Tibial artery (tissue), 4 donors: ENCODE data around the gene GTF2IRD1.
"Not testable (repeated sequence)": the region's sequence is repeated elsewhere in the genome, so short reads cannot be mapped to it uniquely, and the experiment has no call there.

Experiments
- DNase-seq, 2 donors: peaks; one replicate each; pipeline ENCODE4 v3.0.0-alpha.2; 2019
- H3K27ac ChIP-seq, 2 donors: fragments of 200-600 bp; sonication (generic) in 1 of 2; 1 replicate in 1 of 2; 2 replicates in 1 of 2; pipeline ENCODE4 v1.5.1; 2018 to 2019; ENCODE audit warnings: mild to moderate bottlenecking in 1 of 2
- H3K27me3 ChIP-seq, 2 donors: fragments of 200-600 bp; sonication (generic) in 1 of 2; one replicate each; pipeline versions ENCODE4 v1.5.1 to v1.6.0; 2016 to 2019
- H3K36me3 ChIP-seq, 3 donors: fragments of 200-600 bp; sonication (generic) in 2 of 3; one replicate each; pipeline ENCODE4 v1.5.1; 2016 to 2019; ENCODE audit warnings: mild to moderate bottlenecking in 2 of 3
- H3K4me1 ChIP-seq, 4 donors: fragments of 200-600 bp; sonication (generic) in 2 of 4; 1 replicate in 3 of 4; 2 replicates in 1 of 4; pipeline ENCODE4 v1.5.1; 2016 to 2019
- H3K4me3 ChIP-seq, 2 donors: fragments of 200-600 bp; sonication (generic) in 1 of 2; 1 replicate in 1 of 2; 2 replicates in 1 of 2; pipeline ENCODE4 v1.5.1; 2018 to 2019; ENCODE audit warnings: mild to moderate bottlenecking in 2 of 2
- H3K9me3 ChIP-seq, 3 donors: fragments of 200-600 bp; sonication (generic) in 1 of 3; one replicate each; pipeline ENCODE4 v1.5.1; 2016 to 2019
- intact Hi-C: fragments of 100-400 bp; cut with DNase I; formaldehyde crosslinking; loops from one replicate; pipeline ENCODE4 v1.15.0; 2023; ENCODE audit warnings: low total_unique reads
- TF ChIP-seq, protein P1 (sequence below), 2 experiments: fragments of 200-600 bp in 1 of 2; fragments of 450-650 bp in 1 of 2; IDR thresholded peaks; one replicate each; pipeline ENCODE4 v1.5.1; 2017 to 2019; ENCODE audit warnings: antibody characterized with exemption in 2 of 2, mild to moderate bottlenecking in 1 of 2, moderate library complexity in 1 of 2

GTF2IRD1 gene

DNA sequence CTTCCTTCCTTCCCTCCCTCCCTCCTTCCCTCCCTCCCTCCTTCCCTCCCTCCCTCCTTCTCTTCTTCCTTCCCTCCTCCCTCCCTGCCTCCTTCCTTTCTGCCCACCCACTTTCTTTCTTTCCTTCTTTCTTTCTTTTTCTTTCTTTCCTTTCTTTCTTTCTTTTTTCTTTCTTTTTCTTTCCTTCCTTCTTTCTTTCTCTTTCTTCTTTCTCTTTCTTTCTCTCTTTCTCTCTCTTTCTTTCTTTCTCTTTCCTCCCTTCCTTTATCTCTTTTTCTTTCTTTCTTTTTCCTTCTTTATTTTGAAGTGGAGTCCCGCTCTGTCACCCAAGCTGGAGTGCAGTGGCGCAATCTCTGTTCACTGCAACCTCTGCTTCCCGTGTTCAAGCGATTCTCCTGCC lies 33.7 kb upstream of the GTF2IRD1 start:
- intact Hi-C loops, result no loop called here
- Histone ChIP-seq H3K36me3 (no peaks in the 10 kb centered on the region), H3K9me3 (no peaks in the 10 kb centered on the region), H3K27ac (no peak overlapping the region), H3K4me3 (no peak overlapping the region), H3K4me1 (peaks cover 0 to 7% (median 3%) of the 10 kb centered on the region in 4 donors), H3K27me3 (no peaks in the 10 kb centered on the region)
- no peak for DNase-seq
- TF ChIP-seq, protein P1, sequence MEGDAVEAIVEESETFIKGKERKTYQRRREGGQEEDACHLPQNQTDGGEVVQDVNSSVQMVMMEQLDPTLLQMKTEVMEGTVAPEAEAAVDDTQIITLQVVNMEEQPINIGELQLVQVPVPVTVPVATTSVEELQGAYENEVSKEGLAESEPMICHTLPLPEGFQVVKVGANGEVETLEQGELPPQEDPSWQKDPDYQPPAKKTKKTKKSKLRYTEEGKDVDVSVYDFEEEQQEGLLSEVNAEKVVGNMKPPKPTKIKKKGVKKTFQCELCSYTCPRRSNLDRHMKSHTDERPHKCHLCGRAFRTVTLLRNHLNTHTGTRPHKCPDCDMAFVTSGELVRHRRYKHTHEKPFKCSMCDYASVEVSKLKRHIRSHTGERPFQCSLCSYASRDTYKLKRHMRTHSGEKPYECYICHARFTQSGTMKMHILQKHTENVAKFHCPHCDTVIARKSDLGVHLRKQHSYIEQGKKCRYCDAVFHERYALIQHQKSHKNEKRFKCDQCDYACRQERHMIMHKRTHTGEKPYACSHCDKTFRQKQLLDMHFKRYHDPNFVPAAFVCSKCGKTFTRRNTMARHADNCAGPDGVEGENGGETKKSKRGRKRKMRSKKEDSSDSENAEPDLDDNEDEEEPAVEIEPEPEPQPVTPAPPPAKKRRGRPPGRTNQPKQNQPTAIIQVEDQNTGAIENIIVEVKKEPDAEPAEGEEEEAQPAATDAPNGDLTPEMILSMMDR (IDR thresholded peaks at IDR 0.05), result no peak

DNA sequence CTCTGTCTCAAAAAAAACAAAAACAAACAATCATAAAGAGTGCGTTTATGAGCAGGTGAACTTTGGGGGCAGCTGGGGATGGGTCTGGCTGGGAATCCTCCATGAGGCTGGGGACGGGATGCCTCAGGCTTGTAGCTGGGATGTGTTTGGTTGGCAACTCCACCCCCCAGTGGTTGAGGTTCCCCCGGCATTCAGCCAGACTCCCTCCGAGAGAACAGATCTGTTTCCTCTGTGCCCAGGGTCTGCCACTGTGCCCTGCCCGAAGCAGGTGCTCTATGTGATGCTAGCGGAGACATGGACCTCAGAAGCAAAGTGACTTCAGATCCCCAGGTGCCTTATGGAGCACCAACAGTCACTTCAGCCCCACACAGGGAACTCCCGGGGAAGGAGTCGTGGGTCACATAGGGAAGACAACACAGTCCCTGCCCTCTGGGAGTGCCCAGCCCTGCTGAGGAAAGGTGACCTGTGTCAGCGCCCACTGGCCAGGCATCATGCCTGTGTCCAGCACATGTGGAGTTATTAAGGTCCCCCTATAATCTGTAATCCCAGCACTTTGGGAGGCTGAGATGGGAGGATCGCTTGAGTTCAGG lies 29.3 kb upstream of the GTF2IRD1 start:
- DNase-seq, result no peak
- intact Hi-C loops, result no loop called here

DNA sequence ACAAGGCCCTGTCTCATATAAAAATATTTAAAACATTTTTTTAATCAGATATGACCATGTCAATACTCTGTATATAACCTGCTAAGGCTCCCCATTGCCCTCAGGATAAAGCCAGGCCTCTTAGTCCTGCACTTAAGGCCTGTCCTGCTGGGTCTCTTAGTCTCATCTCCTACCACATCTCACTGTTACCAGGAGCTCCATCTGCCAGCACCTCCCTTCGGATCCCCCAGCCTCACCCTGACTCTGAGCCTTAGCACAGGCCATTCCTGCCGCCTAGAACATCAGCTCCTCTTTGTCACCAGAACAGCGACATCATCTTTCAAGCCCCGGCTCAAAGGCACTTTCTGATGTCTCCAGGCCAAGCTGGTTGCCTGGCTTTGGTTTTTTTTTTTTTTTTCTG lies 25.7 kb upstream of the GTF2IRD1 start:
- Histone ChIP-seq H3K4me3 (no peak overlapping the region), H3K9me3 (no peaks in the 10 kb centered on the region), H3K27ac (no peak overlapping the region), H3K4me1 (peaks cover 0 to 22% (median 2%) of the 10 kb centered on the region in 4 donors), H3K36me3 (no peaks in the 10 kb centered on the region), H3K27me3 (no peaks in the 10 kb centered on the region)
- no peak for DNase-seq
- intact Hi-C loops, result no loop called here
- TF ChIP-seq, protein P1 (IDR thresholded peaks at IDR 0.05), result no peak

More for the DNA sequence above, 29.3 kb upstream of the GTF2IRD1 start:
- TF ChIP-seq, protein P1 (IDR thresholded peaks at IDR 0.05), result no peak
- Histone ChIP-seq H3K4me3 (no peak overlapping the region), H3K9me3 (no peaks in the 10 kb centered on the region), H3K4me1 (peaks cover 0 to 4% (median 0%) of the 10 kb centered on the region in 4 donors), H3K36me3 (no peaks in the 10 kb centered on the region), H3K27me3 (no peaks in the 10 kb centered on the region), H3K27ac (no peak overlapping the region)

DNA sequence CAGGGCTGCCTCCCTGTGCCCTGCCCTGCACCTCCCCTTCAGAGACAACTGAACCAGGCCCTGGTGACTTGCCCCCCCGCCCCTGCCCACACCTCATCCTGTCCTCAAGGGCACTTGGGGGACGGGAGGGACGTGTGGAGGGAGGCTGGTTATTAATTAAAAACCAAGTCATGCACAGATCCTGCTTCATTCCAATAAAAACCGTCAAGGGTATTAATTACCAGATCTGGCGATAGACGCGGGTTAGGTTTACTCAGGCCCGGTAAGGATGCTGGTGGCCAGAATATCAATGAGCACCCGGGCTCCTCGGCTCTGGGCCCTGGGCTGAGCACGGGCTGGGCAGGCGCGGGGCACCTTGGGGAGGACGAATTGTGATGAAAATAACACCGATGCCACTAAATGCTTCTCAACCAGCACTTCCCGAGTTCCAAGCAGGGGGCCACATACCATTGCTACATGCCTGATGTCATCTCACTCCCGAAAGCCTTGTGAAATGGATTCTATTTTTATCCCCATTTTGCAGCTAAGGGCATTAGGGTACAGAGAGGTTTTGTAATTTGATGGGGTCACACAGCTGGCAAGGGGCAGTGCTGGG lies 24.5 kb upstream of the GTF2IRD1 start:
- peaks cover 0 to 22% (median 2%) of the 10 kb centered on the region in 4 donors for H3K4me1 ChIP-seq
- TF ChIP-seq, protein P1 (IDR thresholded peaks at IDR 0.05), result no peak
- intact Hi-C loops, result no loop called here
- H3K27me3 ChIP-seq, result no peaks in the 10 kb centered on the region
- no peaks in the 10 kb centered on the region for H3K9me3 ChIP-seq
- no peak overlapping the region for H3K4me3 ChIP-seq
- H3K36me3 ChIP-seq, result no peaks in the 10 kb centered on the region
- no peak overlapping the region for H3K27ac ChIP-seq
- DNase-seq, result no peak

DNA sequence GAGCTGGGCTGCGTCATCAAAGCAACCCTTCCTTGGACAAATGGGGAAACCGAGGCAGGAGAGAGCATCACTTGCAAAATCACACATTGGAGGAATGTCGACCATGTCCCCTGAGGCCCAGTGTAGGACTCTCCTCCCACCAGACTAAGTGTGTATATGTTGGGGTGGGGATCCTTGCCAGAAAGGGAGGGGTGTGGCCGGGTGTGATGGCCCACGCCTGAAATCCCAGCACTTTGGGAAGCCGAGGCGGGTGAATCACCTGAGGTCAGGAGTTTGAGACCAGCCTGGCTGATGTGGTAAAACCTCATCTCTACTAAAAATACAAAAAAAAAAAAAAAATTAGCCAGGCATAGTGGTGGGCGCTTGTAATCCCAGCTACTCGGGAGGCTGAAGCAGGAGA lies 23.3 kb upstream of the GTF2IRD1 start:
- peaks cover 0 to 22% (median 2%) of the 10 kb centered on the region in 4 donors for H3K4me1 ChIP-seq
- intact Hi-C loops, H3K4me3 ChIP-seq, H3K36me3 ChIP-seq, H3K27me3 ChIP-seq, H3K9me3 ChIP-seq, DNase-seq, H3K27ac ChIP-seq: not testable (repeated sequence)

DNA sequence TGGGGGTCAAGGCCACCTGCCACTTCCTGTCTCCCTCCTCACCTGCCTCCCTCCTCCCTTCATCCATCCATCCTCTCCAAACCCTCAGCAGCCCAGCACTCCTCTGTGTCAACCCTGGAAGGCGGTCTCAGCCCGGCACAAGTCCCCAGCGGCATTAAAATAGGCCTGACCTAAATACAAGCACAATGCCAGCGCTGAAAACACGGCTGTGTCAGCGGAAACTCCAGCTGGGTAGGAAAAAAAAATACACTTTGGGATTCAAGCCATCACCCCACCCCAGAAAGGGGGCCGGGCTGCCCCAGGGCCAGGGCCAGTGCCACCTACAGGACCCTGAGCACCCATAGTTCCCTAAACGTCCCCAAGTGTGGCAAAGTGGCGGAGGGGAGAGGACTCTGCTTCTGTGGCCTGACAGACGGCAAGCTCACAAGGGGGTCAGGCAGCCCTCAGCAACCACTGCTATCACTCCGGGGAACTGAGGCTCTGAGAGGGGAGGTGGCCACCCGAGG lies 22.7 kb upstream of the GTF2IRD1 start:
- peak overlapping the region in 1 of 2 donors; percentile 36 for H3K27ac ChIP-seq
- DNase-seq, result peak in 1 of 2 donors; percentile 73
- H3K4me1 ChIP-seq, result peaks cover 0 to 22% (median 2%) of the 10 kb centered on the region in 4 donors
- no peaks in the 10 kb centered on the region for H3K36me3 ChIP-seq
- intact Hi-C loops, result no loop called here
- H3K27me3 ChIP-seq, result no peaks in the 10 kb centered on the region
- H3K9me3 ChIP-seq, result no peaks in the 10 kb centered on the region
- TF ChIP-seq, protein P1 (IDR thresholded peaks at IDR 0.05), result no peak
- no peak overlapping the region for H3K4me3 ChIP-seq

DNA sequence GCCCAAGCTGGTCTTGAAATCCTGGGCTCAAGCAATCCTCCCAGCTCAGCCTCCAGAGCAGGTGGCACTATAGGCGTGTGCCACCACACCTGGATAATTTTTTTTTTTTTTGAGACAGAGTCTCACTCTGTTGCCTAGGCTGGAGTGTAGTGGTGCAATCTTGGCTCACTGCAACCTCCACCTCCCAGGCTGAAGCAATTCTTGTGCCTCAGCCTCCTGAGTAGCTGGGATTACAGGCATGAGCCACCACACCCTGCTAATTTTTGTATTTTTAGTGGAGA lies 16.5 kb upstream of the GTF2IRD1 start:
- H3K27me3 ChIP-seq, H3K4me3 ChIP-seq, intact Hi-C loops: not testable (repeated sequence)

More for the DNA sequence above, 16.5 kb upstream of the GTF2IRD1 start:
- not testable (repeated sequence) for DNase-seq, H3K36me3 ChIP-seq, H3K4me1 ChIP-seq, H3K27ac ChIP-seq
- peaks cover 0 to 13% (median 11%) of the 10 kb centered on the region in 3 donors for H3K9me3 ChIP-seq
